ENCODE measurements around the gene RERE.

GRCh38 chr1:8706291-8706690 is 111.1 kb downstream of the RERE start:
- TF ChIP-seq POLR2A (IDR thresholded peaks at IDR 0.05) (no peak), CTCF (IDR thresholded peaks at IDR 0.05) (no peak)

Data from heart left ventricle (tissue), 13 donors.